ENCODE results near the gene APOL6. TPM values are rescaled to one million over a fixed set of nuclear protein-coding genes. Genes with fewer than 3 reads are reported as not detected.

APOL6 gene
- total and polyA plus RNA-seq, 2 donors (not counting 3 experiments of a cell fraction or from before 2014, with no cell fraction given): 0.33 to 3.0 TPM

GRCh38 chr22:35620624-35621251, 27.5 kb upstream of the APOL6 start:
- POLR2A ChIA-PET: no interaction called here

More at GRCh38 chr22:35620624-35621251, 27.5 kb upstream of the APOL6 start:
- Histone ChIP-seq H3K4me2 (ENCODE audit: insufficient read depth, low read length) (no peak overlapping the region), H3K9me3 (replicated peaks; ENCODE audit: control insufficient read depth, insufficient read depth, low read length) (no peaks in the 10 kb centered on the region), H3K9me1 (replicated peaks; ENCODE audit: control insufficient read depth, extremely low read depth, insufficient read depth, low read length) (no peaks in the 10 kb centered on the region), H3K79me2 (ENCODE audit: control insufficient read depth, insufficient read depth, low read length) (no peaks in the 10 kb centered on the region), H3K4me1 (ENCODE audit: control insufficient read depth, extremely low read depth, insufficient read depth, low read length) (no peaks in the 10 kb centered on the region), H3K9ac (replicated peaks; ENCODE audit: extremely low read depth, insufficient read depth, low read length) (no peak overlapping the region), H3K27ac (ENCODE audit: insufficient read depth, low read depth, low read length) (no peak overlapping the region), H3K27me3 (ENCODE audit: control insufficient read depth in 2 of 2, insufficient read depth in 2 of 2, low read length in 2 of 2) (peaks cover 10 to 14% of the 10 kb centered on the region in 2 experiments), H2AFZ (ENCODE audit: low read depth, low read length) (no peak overlapping the region), H3K36me3 (ENCODE audit: control insufficient read depth in 2 of 2, extremely low read depth in 1 of 2, insufficient read depth in 2 of 2, low read length in 2 of 2) (no peaks in the 10 kb centered on the region), H3K4me3 (replicated peaks in 1 of 3; ENCODE audit: insufficient read depth in 1 of 3, low read depth in 1 of 3, low read length in 3 of 3) (no peak overlapping the region), H4K20me1 (replicated peaks; ENCODE audit: control insufficient read depth, extremely low read depth, insufficient read depth, low read length) (no peaks in the 10 kb centered on the region)
- DNase-seq (ENCODE audit: low read depth, low spot score): no peak
- no peak for FAIRE-seq
- BruUV-seq (replicated peaks): no TSS peak
- dilution Hi-C loops (cut with MboI; ENCODE audit: extremely low pct_ligation_motif_present, low sequenced_read_pairs) (no loop called here), intact Hi-C loops (cut with micrococcal nuclease) (no loop called here)
- CTCF ChIA-PET: interaction anchor here (1.1 to 3.7 kb wide), 11 partner anchors 7 to 504 kb away, joined by 3 to 40 read pairs (median 4); no protein-coding TSS in a partner anchor
- TF ChIP-seq MAX (IDR thresholded peaks at IDR 0.05; ENCODE audit: insufficient read depth, insufficient read length) (no peak), GATA2 (IDR thresholded peaks at IDR 0.05; ENCODE audit: insufficient read depth, insufficient read length, low read depth, low read length) (no peak), FOS (IDR thresholded peaks at IDR 0.05; ENCODE audit: borderline replicate concordance, insufficient read depth, low read length) (no peak), JUN (IDR thresholded peaks at IDR 0.05; ENCODE audit: borderline replicate concordance, insufficient read depth, insufficient read length, low read depth) (no peak), POLR2A (IDR thresholded peaks at IDR 0.05; ENCODE audit: low read depth, low read length) (no peak), POLR2AphosphoS5 (IDR thresholded peaks at IDR 0.05; ENCODE audit: insufficient read depth, low read depth, low read length) (no peak), MYC (IDR thresholded peaks at IDR 0.05; ENCODE audit: low read depth, low read length) (no peak), EZH2 (IDR thresholded peaks at IDR 0.05; ENCODE audit: borderline replicate concordance, low read depth, low read length, severe bottlenecking) (no peak), CTCF (IDR thresholded peaks at IDR 0.05; ENCODE audit: extremely low read depth in 1 of 2, insufficient read depth in 1 of 2, low read depth in 1 of 2, low read length in 2 of 2) (no peak)
